ENCODE results near the gene PIGM.

PIGM gene

GRCh38 chr1:159988006-159988405 is 43.8 kb downstream of the PIGM start:
- TF ChIP-seq CTCF (IDR thresholded peaks at IDR 0.05; ENCODE audit: unreplicated experiment in 3 of 3) = no peak
- Mint-ChIP-seq H3K27ac (no peak overlapping the region), H3K27me3 (ENCODE audit: low read depth) (peaks cover 17% of the 10 kb centered on the region), H3K36me3 (ENCODE audit: low read depth) (no peaks in the 10 kb centered on the region), H3K9me3 (no peaks in the 10 kb centered on the region), H3K4me3 (no peak overlapping the region), H3K4me1 (no peaks in the 10 kb centered on the region)

- Mint-ChIP-seq H3K36me3 (ENCODE audit: low read depth) (no peaks in the 10 kb centered on the region), H3K9me3 (no peaks in the 10 kb centered on the region), H3K27ac (no peak overlapping the region), H3K27me3 (ENCODE audit: low read depth) (peaks cover 12% of the 10 kb centered on the region), H3K4me3 (no peak overlapping the region), H3K4me1 (no peaks in the 10 kb centered on the region)
- no peak for TF ChIP-seq CTCF (IDR thresholded peaks at IDR 0.05; ENCODE audit: unreplicated experiment in 3 of 3)
Observed at GRCh38 chr1:159987186-159987585, 44.6 kb downstream of the PIGM start.

GRCh38 chr1:159986531-159986930 is 45.3 kb downstream of the PIGM start:
- H3K27me3 Mint-ChIP-seq (ENCODE audit: low read depth) = peaks cover 8% of the 10 kb centered on the region
- H3K4me3 Mint-ChIP-seq = no peak overlapping the region
- H3K4me1 Mint-ChIP-seq = no peaks in the 10 kb centered on the region
- H3K9me3 Mint-ChIP-seq = no peaks in the 10 kb centered on the region
- H3K36me3 Mint-ChIP-seq (ENCODE audit: low read depth) = no peaks in the 10 kb centered on the region
- no peak for TF ChIP-seq CTCF (IDR thresholded peaks at IDR 0.05; ENCODE audit: unreplicated experiment in 3 of 3)
- no peak overlapping the region for H3K27ac Mint-ChIP-seq

- no peaks in the 10 kb centered on the region for H3K4me1 Mint-ChIP-seq
- no peaks in the 10 kb centered on the region for H3K36me3 Mint-ChIP-seq (ENCODE audit: low read depth)
- H3K27me3 Mint-ChIP-seq (ENCODE audit: low read depth) = peaks cover 4% of the 10 kb centered on the region
- TF ChIP-seq CTCF (IDR thresholded peaks at IDR 0.05; ENCODE audit: unreplicated experiment in 3 of 3) = no peak
- H3K27ac Mint-ChIP-seq = no peak overlapping the region
- H3K4me3 Mint-ChIP-seq = no peak overlapping the region
- H3K9me3 Mint-ChIP-seq = no peaks in the 10 kb centered on the region
Observed at GRCh38 chr1:159986093-159986492, 45.7 kb downstream of the PIGM start.

DNA sequence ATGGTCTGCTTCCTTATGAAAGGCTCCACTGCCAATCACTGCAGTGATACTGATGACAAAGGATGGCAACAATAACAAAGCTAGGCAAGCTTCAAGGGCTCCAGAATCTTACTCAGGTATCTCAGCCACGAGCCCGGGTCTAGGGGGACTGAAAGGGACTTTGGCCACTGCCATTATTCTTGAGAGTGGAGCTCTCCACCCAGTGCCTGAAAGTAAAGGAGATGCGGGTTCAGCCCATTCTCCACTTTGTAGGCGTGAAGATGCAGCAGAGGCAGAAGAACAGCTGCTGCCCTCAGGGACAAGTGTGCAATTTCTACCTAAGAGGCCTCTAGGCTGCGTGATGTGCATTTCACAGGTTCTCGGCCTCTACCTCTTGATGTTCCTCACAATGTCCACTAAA is 46.3 kb downstream of the PIGM start:
- H3K27me3 Mint-ChIP-seq (ENCODE audit: low read depth) = peaks cover 4% of the 10 kb centered on the region

More for the DNA sequence above, 46.3 kb downstream of the PIGM start:
- no peak overlapping the region for H3K4me3 Mint-ChIP-seq
- H3K27ac Mint-ChIP-seq = no peak overlapping the region
- H3K36me3 Mint-ChIP-seq (ENCODE audit: low read depth) = no peaks in the 10 kb centered on the region
- no peaks in the 10 kb centered on the region for H3K9me3 Mint-ChIP-seq
- H3K4me1 Mint-ChIP-seq = no peaks in the 10 kb centered on the region
- no peak for TF ChIP-seq CTCF (IDR thresholded peaks at IDR 0.05; ENCODE audit: unreplicated experiment in 3 of 3)
